IPS-NIHi7 (cell line): ENCODE results near the gene TJAP1.
"Not testable (repeated sequence)": the region's sequence is repeated elsewhere in the genome, so short reads cannot be mapped to it uniquely, and the experiment has no call there.

Experiments
- DNase-seq: peaks from one replicate; pipeline ENCODE4 v3.0.0; 2012; ENCODE audit warnings: mixed read lengths; ENCODE audit errors: extremely low spot score

Gene TJAP1

GRCh38 chr6:43481591-43482236, 4.3 kb downstream of the TJAP1 start:
- no peak for DNase-seq

- DNase-seq: no peak
Observed at GRCh38 chr6:43488667-43489276, 11.4 kb downstream of the TJAP1 start.

GRCh38 chr6:43489277-43490072, 12.1 kb downstream of the TJAP1 start:
- no peak for DNase-seq

DNA sequence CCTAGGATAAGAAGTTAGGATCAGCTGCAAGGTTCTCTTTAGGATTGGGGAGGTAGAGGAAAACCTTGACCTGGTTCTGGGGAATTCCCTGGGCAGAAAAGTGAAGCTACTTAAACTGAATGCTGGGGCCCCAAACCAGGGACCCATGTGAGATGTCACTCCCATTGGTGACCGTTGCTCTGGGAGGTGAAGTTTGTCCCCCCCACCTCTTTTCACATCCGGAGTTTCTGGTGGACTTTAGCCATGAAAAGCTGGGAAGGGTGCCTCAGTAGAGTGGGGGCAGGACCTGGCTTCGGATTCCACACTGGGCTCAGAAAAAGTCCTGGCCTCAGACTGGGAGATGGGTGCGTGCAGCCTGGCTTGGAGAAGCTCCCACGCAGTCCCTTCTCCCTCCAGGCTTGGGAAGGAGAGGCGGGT, 13.2 kb downstream of the TJAP1 start:
- DNase-seq: no peak

- no peak for DNase-seq
Observed at GRCh38 chr6:43491750-43492661, 14.6 kb downstream of the TJAP1 start.

DNA sequence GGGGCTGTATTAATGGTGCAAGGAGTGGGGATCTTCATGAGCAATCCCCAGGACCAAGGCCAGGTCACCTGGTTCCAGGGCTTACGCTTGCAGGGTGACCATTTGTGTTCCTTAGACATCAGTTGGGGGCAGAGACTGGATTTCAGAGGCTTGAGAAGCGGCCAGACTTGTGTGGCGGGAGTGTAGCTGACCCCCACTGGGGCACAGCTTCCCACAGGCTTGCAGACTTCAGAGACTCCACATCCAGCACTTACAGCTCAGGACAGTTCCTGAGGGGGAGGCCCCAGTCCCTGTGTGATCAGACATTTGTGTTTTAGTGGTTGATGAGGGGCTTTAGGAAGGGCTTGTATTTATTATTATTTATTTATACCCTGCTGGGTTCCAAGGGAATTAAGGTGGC, 15.3 kb downstream of the TJAP1 start:
- peak; percentile 34 for DNase-seq

DNA sequence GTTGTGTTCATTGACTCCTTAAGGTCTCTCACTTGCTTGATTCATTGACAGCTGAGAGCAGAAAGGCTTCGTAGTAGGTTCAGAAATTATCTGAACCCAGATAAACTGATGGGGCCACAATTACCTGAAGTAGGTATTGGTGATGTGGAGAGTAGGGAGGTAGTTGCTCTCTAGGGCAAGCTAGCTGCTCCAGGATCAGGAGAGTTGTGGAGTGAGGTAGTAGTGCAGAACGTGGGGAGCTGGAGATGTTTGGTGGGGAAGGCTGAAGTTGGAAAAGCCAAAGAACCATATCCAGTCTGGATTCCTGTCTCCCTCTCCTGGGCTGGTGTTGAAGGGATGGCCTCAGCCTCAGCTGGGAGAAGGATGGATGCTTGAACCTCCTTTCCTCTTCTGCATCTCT, 15.9 kb downstream of the TJAP1 start:
- no peak for DNase-seq

GRCh38 chr6:43493833-43494232, 16.5 kb downstream of the TJAP1 start:
- DNase-seq: no peak

- no peak for DNase-seq
Observed at GRCh38 chr6:43494321-43494720, 17.0 kb downstream of the TJAP1 start.

- no peak for DNase-seq
Observed at GRCh38 chr6:43494766-43495165, 17.4 kb downstream of the TJAP1 start.

- no peak for DNase-seq
Observed at GRCh38 chr6:43495409-43495941, 18.1 kb downstream of the TJAP1 start.

DNA sequence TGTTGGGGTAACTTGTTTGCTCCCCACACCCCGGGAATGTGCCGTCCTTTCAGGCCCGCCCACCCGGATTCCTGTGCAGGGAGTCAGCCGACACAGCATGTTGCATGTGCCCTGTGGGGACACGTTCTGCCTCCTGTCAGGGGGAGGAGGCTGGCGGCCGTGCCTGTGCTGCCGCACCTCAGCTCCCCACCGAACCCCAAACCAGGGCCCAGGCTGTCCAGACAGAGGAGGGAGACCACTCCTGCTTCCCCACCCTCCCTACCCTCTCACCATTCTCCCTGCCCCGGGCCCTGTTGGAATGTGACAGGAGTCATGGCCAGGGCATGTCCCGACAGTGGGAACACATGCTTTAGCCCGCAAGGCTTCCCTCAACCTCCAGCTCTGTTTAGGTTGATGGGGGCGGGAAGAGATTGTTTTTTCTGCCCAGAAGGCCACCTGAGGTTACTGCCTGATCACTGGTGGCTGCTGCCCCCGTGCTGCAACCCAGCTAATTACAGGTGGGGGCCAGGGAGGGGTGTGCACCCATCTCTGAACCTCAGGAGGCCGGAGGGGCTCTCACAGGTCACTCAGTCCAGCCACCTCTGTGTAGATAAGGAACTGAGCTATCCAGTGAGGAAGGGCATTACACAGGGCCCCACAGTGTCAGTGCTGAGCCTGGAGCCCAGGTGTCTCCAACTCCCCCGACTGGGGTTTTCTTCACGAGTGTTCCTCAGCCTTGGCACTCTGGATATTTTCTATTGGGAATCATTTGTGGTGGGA, 19.2 kb downstream of the TJAP1 start:
- DNase-seq: peak; percentile 86

- no peak for DNase-seq
Observed at GRCh38 chr6:43497129-43497396, 19.7 kb downstream of the TJAP1 start.

DNA sequence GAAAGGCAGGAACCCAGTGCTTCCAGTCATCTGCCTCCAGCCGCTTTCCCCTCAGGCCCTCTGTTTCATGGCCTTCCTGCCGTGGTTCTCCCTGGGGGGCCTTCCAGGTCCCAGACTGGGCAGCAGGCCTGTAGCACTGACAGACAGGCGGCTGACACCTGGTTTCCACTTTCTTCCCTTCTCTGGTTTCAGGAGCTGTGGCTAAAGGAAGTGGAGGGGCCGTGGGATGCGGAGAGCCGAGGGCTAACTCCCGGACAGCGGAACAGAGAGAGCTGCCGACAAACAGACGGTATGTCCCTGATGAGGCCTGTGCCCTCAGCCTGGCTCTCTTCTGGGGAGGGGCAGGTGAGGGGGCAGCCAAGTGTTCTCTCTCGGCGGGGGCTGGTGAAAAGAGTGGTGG, 20.3 kb downstream of the TJAP1 start:
- DNase-seq: no peak

GRCh38 chr6:43498291-43498690, 20.9 kb downstream of the TJAP1 start:
- DNase-seq: not testable (repeated sequence)

DNA sequence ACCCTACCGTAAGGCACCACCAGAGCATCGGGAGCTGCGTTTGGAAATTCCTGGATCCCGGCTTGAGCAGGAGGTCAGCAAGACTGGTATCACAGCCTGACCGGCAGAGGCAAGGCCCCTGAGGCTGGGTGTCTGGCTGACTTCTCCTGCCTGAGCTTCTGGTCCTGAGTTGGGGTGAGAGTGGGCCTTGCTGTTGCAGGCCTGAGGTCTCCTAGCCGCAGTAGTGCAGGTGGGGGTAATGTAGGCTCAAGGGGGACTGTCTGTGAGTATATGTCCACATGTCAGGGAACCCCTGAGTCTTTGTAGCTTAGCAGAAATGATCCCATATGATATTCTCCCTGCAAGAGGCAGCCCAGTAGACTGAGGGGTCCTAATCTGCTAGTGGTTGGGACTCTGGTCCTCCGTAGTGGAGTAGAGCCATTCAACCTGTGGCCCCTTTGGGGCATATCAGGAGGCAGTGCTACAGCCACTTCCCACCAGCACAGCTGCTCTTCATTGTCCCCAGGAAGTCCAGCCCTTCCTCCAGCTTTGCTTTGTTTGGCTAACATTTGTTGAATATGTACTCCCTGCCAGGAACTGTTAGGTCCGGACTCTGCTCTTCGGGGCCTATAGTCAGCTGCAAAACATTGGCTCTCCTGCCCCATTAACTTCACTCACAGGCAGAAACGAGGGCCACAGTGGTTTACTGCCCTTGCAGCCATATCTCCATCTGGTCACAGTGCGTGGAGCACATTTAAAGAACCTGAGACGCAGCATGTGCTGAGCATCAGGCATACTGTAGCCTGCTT, 21.9 kb downstream of the TJAP1 start:
- no peak for DNase-seq

DNA sequence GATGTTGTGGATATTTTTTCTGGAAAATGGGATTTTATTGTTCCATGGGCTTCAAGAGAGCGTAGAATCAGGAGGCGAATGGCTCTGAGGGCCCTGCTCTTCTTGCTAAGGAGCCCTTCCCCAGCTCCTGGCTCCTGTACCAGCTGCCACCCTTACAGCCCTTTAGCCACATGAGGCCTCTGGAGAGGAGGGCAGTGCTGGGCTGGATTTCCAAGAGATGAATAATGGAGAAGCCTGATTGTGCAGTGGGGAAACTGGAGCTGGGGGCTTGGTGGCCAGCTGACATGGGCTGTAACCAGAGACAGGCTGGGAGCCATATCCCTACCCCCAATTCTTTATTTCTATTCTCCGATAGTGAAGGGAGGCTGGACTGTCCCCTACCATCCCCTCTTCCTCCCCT, 23.6 kb downstream of the TJAP1 start:
- no peak for DNase-seq

GRCh38 chr6:43502666-43503065, 25.3 kb downstream of the TJAP1 start:
- no peak for DNase-seq

- no peak for DNase-seq
Observed at GRCh38 chr6:43503443-43503842, 26.1 kb downstream of the TJAP1 start.
